PFSK-1 (cell line): ENCODE measurements around the gene VWF.

ENCODE experiments used
- FOXP2 ChIP-seq: optimal IDR thresholded peaks from 2 replicates; pipeline ENCODE3; 2011; ENCODE audit warnings: borderline replicate concordance, control low read depth, inconsistent platforms; ENCODE audit not compliant: insufficient read depth; ENCODE audit errors: extremely low read length, extremely low read depth
- POLR2AphosphoS5 ChIP-seq: IDR thresholded peaks from 2 replicates; pipeline ENCODE4 v1.6.1; 2012; ENCODE audit warnings: low read depth, mild to moderate bottlenecking, control low read depth, low read length, moderate library complexity
- REST ChIP-seq, 2 experiments: IDR thresholded peaks; 2 replicates each; pipeline versions ENCODE4 v1.6.1 to v1.8.0; 2011 to 2012; ENCODE audit warnings: low read depth in 2 of 2, low read length in 2 of 2, control low read depth in 1 of 2, inconsistent platforms in 1 of 2, mild to moderate bottlenecking in 1 of 2, moderate library complexity in 1 of 2; ENCODE audit not compliant: insufficient read depth in 1 of 2
- SIN3A ChIP-seq: IDR thresholded peaks from 2 replicates; pipeline ENCODE4 v1.6.1; 2012; ENCODE audit warnings: mild to moderate bottlenecking, low read length, moderate library complexity, borderline replicate concordance; ENCODE audit not compliant: insufficient read depth
- TAF1 ChIP-seq: IDR thresholded peaks from 2 replicates; pipeline ENCODE4 v1.6.1; 2012; ENCODE audit warnings: low read length, control low read depth, borderline replicate concordance; ENCODE audit not compliant: insufficient read depth

The VWF gene

DNA sequence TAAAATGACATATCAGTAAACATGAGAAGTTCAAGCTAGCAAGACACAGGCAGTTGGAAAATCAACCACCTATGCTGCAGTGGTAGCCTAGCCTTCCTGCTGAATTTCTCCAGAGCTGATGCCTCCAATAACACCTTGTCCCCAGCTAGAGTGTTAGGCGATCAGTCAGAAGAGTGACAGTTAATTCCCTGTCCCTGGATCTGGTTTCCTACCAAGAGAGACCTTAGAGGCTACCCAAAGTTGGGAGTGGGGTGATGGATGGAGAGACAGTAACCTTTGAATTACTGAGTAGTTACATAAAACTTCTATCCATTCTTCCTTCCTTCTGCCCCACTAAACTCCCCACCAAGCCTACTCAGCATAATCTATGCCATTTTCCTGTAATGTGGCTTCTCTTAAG lies 177.5 kb downstream of the VWF start:
- TF ChIP-seq REST (IDR thresholded peaks at IDR 0.05; ENCODE audit: insufficient read depth in 1 of 2, low read depth in 2 of 2, low read length in 2 of 2) (no peak), FOXP2 (no peak), SIN3A (no peak), TAF1 (no peak), POLR2AphosphoS5 (no peak)

DNA sequence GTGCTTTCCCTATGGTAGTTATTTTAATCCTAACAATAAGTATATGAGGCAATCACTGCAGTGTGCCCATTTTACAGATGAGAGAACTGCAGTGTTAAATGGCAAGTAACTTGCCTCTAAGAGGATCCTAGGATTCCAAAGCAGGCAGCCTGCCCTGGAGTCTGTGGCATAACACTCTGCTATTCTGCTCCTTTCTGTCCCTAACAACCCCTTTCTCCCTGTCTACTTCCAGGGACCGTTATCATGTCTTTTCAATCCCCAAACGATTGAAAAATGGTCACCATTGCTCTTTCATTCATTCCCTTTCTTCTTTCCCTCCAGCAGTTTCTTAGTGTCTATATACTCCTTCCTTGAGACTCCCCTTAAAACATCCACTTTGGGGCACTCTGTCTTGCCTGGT lies 178.1 kb downstream of the VWF start:
- no peak for TF ChIP-seq POLR2AphosphoS5

GRCh38 chr12:5945071-5946008 lies 179.1 kb downstream of the VWF start, which contains the start of gene ANO2:
Gene ANO2 (minus strand): TSS chr12:5945259. CDS start chr12:5945217, 42 bp downstream.
- TF ChIP-seq POLR2AphosphoS5 (no peak), SIN3A (no peak), REST (IDR thresholded peaks at IDR 0.05; ENCODE audit: insufficient read depth in 1 of 2, low read depth in 2 of 2, low read length in 2 of 2) (no peak), FOXP2 (no peak)

DNA sequence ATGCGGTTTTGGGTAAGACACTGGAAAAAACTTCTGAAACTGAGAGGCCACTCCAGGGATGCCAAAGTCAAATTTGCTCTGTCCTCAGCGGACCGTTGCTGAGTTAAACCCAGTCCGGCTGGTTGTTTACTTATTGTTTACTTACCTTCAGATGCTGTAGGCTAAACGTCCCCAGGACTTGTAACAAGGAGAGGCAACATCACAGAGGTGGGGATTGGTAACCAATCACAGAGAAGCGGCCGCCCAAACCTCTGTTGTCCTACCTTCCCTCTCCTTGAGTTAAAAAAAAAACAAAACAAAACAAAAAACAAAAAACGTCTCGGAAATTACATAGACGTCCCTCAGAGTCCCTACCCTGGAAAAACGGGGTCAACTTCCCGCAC lies 179.8 kb downstream of the VWF start:
- TF ChIP-seq REST (IDR thresholded peaks at IDR 0.05; ENCODE audit: insufficient read depth in 1 of 2, low read depth in 2 of 2, low read length in 2 of 2) (no peak), FOXP2 (no peak), TAF1 (no peak), POLR2AphosphoS5 (no peak)

DNA sequence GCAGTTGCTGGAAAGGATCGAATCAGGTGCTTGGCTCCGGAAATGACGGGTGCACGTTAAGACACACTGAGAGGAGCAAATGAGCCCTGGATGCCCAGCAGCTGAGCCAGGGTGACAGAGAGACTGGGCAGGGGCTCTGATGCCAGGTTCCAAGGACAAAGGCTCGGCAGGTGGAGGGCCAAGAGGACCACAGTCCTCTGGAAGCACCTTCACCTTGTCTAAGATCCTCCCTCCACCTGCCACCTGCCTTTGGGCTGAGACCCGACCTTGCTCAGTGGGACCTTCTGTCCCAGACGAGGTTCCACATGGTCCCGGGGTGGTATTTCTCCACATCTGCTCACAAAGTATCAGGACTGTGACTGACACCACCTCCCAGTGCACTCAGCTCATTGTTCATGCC lies 180.4 kb downstream of the VWF start:
- TF ChIP-seq SIN3A = no peak
- TF ChIP-seq FOXP2 = no peak
- TF ChIP-seq REST (IDR thresholded peaks at IDR 0.05; ENCODE audit: insufficient read depth in 1 of 2, low read depth in 2 of 2, low read length in 2 of 2) = no peak
- TF ChIP-seq TAF1 = no peak
- no peak for TF ChIP-seq POLR2AphosphoS5
